Naive thymus-derived CD4-positive, alpha-beta T cell (primary cell): Measurements from ENCODE around the gene COX6A1. TPM values are rescaled to one million over a fixed set of nuclear protein-coding genes. Genes with fewer than 3 reads are reported as not detected.

Experiments used
- polyA plus RNA-seq, 2 donors: library from polyadenylated mRNA; unstranded; fragments of 300-500 nt; fragmentation: Illumina TruSeq; gene quantifications; one replicate each; pipeline ENCODE4 v1.2.3, GENCODE V29; 2021
- total RNA-seq, 6 experiments: library from RNA in 5 of 6; stranded (reverse) in 5 of 6; gene quantifications; 1 replicate in 5 of 6; 2 replicates in 1 of 6; pipeline ENCODE4 v1.2.3 and lab custom pipeline; 2021 to 2026

Gene COX6A1
- total and polyA plus RNA-seq, 7 experiments from 2014 or later, result 118 to 782 (median 163) TPM

Other genes starting within 250 kb of the COX6A1 start
- 100 to 1,000 TPM in 4 of 5 experiments, 10 to 100 TPM in 1; 90.6 to 142 (median 132) TPM for gene GCN1, start 243.4 kb upstream of the COX6A1 start, total RNA-seq
- 10 to 100 TPM; 20.3 to 36.4 TPM for gene GCN1, start 243.4 kb upstream of the COX6A1 start, polyA plus RNA-seq
- gene RPLP0, start 237.0 kb upstream of the COX6A1 start, total RNA-seq, result 1,000 to 10,000 TPM; 1,375 to 2,107 (median 1,573) TPM
- gene RPLP0, start 237.0 kb upstream of the COX6A1 start, polyA plus RNA-seq, result 1,000 to 10,000 TPM; 1,871 to 2,384 TPM
- 100 to 1,000 TPM; 103 to 202 (median 158) TPM for gene PXN, start 172.4 kb upstream of the COX6A1 start, total RNA-seq
- 100 to 1,000 TPM in 1 of 2 donors, 10 to 100 TPM in 1; 84.3 to 114 TPM for gene PXN, start 172.4 kb upstream of the COX6A1 start, polyA plus RNA-seq
- gene RNU4-2, start 146.2 kb upstream of the COX6A1 start, total RNA-seq, result over 10,000 TPM in 2 of 5 experiments, 1,000 to 10,000 TPM in 3; 3,296 to 19,276 (median 7,985) TPM
- not detected for gene RNU4-2, start 146.2 kb upstream of the COX6A1 start, polyA plus RNA-seq
- 1,000 to 10,000 TPM in 3 of 5 experiments, 100 to 1,000 TPM in 2; 319 to 3,107 (median 1,510) TPM for gene RNU4-1, start 144.9 kb upstream of the COX6A1 start, total RNA-seq
- gene RNU4-1, start 144.9 kb upstream of the COX6A1 start, polyA plus RNA-seq, result not detected
- 1 to 10 TPM; 1.6 to 6.0 (median 4.0) TPM for gene SIRT4, start 135.8 kb upstream of the COX6A1 start, total RNA-seq
- gene SIRT4, start 135.8 kb upstream of the COX6A1 start, polyA plus RNA-seq, result 1 to 10 TPM; 3.1 TPM
- 1 to 10 TPM in 1 of 5 experiments, not detected in 4; 1.5 TPM for gene PLA2G1B, start 110.3 kb upstream of the COX6A1 start, total RNA-seq
- gene PLA2G1B, start 110.3 kb upstream of the COX6A1 start, polyA plus RNA-seq, result under 1 TPM in 1 of 2 donors, not detected in 1; 0.92 TPM
- not detected for gene MSI1, start 68.9 kb upstream of the COX6A1 start, total RNA-seq
- not detected for gene MSI1, start 68.9 kb upstream of the COX6A1 start, polyA plus RNA-seq
- 10 to 100 TPM; 15.9 to 38.0 (median 19.6) TPM for gene TRIAP1, start 8.3 kb downstream of the COX6A1 start, total RNA-seq
- 10 to 100 TPM; 47.9 to 55.1 TPM for gene TRIAP1, start 8.3 kb downstream of the COX6A1 start, polyA plus RNA-seq
- gene GATC, start 8.3 kb downstream of the COX6A1 start, total RNA-seq, result 10 to 100 TPM; 21.8 to 30.6 (median 26.9) TPM
- gene GATC, start 8.3 kb downstream of the COX6A1 start, polyA plus RNA-seq, result 10 to 100 TPM; 14.4 to 19.7 TPM
- gene SRSF9, start 31.6 kb downstream of the COX6A1 start, total RNA-seq, result 100 to 1,000 TPM; 136 to 191 (median 145) TPM
- 100 to 1,000 TPM; 148 to 152 TPM for gene SRSF9, start 31.6 kb downstream of the COX6A1 start, polyA plus RNA-seq
- 100 to 1,000 TPM in 1 of 5 experiments, 10 to 100 TPM in 4; 35.0 to 301 (median 72.7) TPM for gene DYNLL1, start 58.0 kb downstream of the COX6A1 start, total RNA-seq
- gene DYNLL1, start 58.0 kb downstream of the COX6A1 start, polyA plus RNA-seq, result 100 to 1,000 TPM; 197 to 243 TPM
- 10 to 100 TPM; 11.3 to 26.1 (median 23.5) TPM for gene COQ5, start 91.0 kb downstream of the COX6A1 start, total RNA-seq
- gene COQ5, start 91.0 kb downstream of the COX6A1 start, polyA plus RNA-seq, result 10 to 100 TPM; 36.7 to 49.0 TPM
- 100 to 1,000 TPM; 171 to 361 (median 205) TPM for gene RNF10, start 96.2 kb downstream of the COX6A1 start, total RNA-seq
- gene RNF10, start 96.2 kb downstream of the COX6A1 start, polyA plus RNA-seq, result 100 to 1,000 TPM in 1 of 2 donors, 10 to 100 TPM in 1; 95.1 to 155 TPM
- 10 to 100 TPM; 42.9 to 86.8 (median 59.0) TPM for gene POP5, start 143.3 kb downstream of the COX6A1 start, total RNA-seq
- gene POP5, start 143.3 kb downstream of the COX6A1 start, polyA plus RNA-seq, result 100 to 1,000 TPM; 116 to 141 TPM
- gene CABP1, start 202.5 kb downstream of the COX6A1 start, total RNA-seq, result under 1 TPM in 1 of 5 experiments, not detected in 4; 0.24 TPM
- not detected for gene CABP1, start 202.5 kb downstream of the COX6A1 start, polyA plus RNA-seq
- 100 to 1,000 TPM in 1 of 5 experiments, 10 to 100 TPM in 4; 27.6 to 132 (median 57.6) TPM for gene MLEC, start 249.0 kb downstream of the COX6A1 start, total RNA-seq
- gene MLEC, start 249.0 kb downstream of the COX6A1 start, polyA plus RNA-seq, result 10 to 100 TPM; 24.5 to 41.6 TPM